Measurements from ENCODE around the gene FOXB2. TPM values are rescaled to one million over a fixed set of nuclear protein-coding genes. Genes with fewer than 3 reads are reported as not detected.

Gene FOXB2
- total and polyA plus RNA-seq, 2 donors (not counting 3 experiments of a cell fraction or from before 2014, with no cell fraction given), result not detected

DNA sequence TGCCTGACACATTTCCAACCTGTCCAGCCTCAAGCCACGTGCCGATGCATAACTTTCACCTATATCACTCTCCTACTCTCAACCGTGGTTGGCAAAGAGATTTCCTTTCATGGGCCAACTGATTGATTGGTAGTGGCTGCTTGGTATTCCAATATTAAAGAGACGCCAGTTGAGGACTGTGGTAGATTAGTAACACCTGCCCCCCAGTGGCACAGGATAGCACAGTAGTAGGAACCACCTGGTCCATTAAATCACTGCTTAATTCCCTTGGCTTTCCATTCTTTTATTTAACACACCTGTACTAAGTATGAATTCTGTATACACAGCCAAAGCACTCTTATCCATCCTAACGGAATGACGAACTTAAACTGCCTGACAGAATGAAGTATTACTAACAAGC lies 19.1 kb upstream of the FOXB2 start:
- Histone ChIP-seq H3K4me2 (ENCODE audit: insufficient read depth, low read length) (no peak overlapping the region), H3K4me3 (replicated peaks in 1 of 3; ENCODE audit: insufficient read depth in 1 of 3, low read depth in 1 of 3, low read length in 3 of 3) (no peak overlapping the region), H3K27me3 (ENCODE audit: control insufficient read depth in 2 of 2, insufficient read depth in 2 of 2, low read length in 2 of 2) (peaks cover 2 to 7% of the 10 kb centered on the region in 2 experiments), H3K79me2 (ENCODE audit: control insufficient read depth, insufficient read depth, low read length) (no peaks in the 10 kb centered on the region), H3K4me1 (ENCODE audit: control insufficient read depth, extremely low read depth, insufficient read depth, low read length) (peaks cover 3% of the 10 kb centered on the region), H3K9me1 (replicated peaks; ENCODE audit: control insufficient read depth, extremely low read depth, insufficient read depth, low read length) (no peaks in the 10 kb centered on the region), H3K36me3 (ENCODE audit: control insufficient read depth in 2 of 2, extremely low read depth in 1 of 2, insufficient read depth in 2 of 2, low read length in 2 of 2) (no peaks in the 10 kb centered on the region), H4K20me1 (replicated peaks; ENCODE audit: control insufficient read depth, extremely low read depth, insufficient read depth, low read length) (no peaks in the 10 kb centered on the region), H3K27ac (ENCODE audit: insufficient read depth, low read depth, low read length) (no peak overlapping the region), H2AFZ (ENCODE audit: low read depth, low read length) (no peak overlapping the region), H3K9me3 (replicated peaks; ENCODE audit: control insufficient read depth, insufficient read depth, low read length) (no peaks in the 10 kb centered on the region), H3K9ac (replicated peaks; ENCODE audit: extremely low read depth, insufficient read depth, low read length) (no peak overlapping the region)
- BruUV-seq (replicated peaks), result no TSS peak
- CTCF ChIA-PET, result interaction anchor here (8.0 kb wide), 1 partner anchor 190 kb away, joined by 210 read pairs; no protein-coding TSS in a partner anchor
- no peak for TF ChIP-seq POLR2AphosphoS5 (IDR thresholded peaks at IDR 0.05; ENCODE audit: insufficient read depth, low read depth, low read length)
- TF ChIP-seq GATA2 (IDR thresholded peaks at IDR 0.05; ENCODE audit: insufficient read depth, insufficient read length, low read depth, low read length), result no peak
- TF ChIP-seq MAX (IDR thresholded peaks at IDR 0.05; ENCODE audit: insufficient read depth, insufficient read length), result no peak
- TF ChIP-seq FOS (IDR thresholded peaks at IDR 0.05; ENCODE audit: borderline replicate concordance, insufficient read depth, low read length), result no peak
- TF ChIP-seq MYC (IDR thresholded peaks at IDR 0.05; ENCODE audit: low read depth, low read length), result no peak
- TF ChIP-seq JUN (IDR thresholded peaks at IDR 0.05; ENCODE audit: borderline replicate concordance, insufficient read depth, insufficient read length, low read depth), result no peak
- POLR2A ChIA-PET, result no interaction called here
- DNase-seq (ENCODE audit: low read depth, low spot score) (no peak), FAIRE-seq (no peak)
- intact Hi-C loops (cut with micrococcal nuclease), result no loop called here
- dilution Hi-C loops (cut with MboI; ENCODE audit: extremely low pct_ligation_motif_present, low sequenced_read_pairs), result no loop called here

DNA sequence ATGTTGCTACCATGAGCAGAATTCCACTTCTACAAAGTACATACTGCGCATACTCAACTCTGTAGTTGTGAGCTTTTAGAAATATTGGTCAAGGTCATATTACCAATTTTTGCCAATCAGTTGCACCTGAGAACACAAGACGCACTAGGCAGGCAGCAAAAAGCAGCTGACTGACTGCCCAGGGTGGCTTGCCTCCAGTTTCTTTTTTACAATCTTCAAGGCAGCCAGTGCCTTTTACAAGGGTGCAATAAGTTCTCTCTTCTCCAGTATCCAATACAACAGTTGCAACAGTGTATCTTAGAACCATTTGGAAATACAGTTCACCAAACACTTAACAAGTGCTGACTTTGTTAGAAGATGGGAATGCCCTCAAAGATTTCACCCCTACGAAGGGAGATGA lies 16.1 kb upstream of the FOXB2 start:
- Histone ChIP-seq H3K27me3 (ENCODE audit: control insufficient read depth in 2 of 2, insufficient read depth in 2 of 2, low read length in 2 of 2) (peaks cover 8 to 9% of the 10 kb centered on the region in 2 experiments), H4K20me1 (replicated peaks; ENCODE audit: control insufficient read depth, extremely low read depth, insufficient read depth, low read length) (no peaks in the 10 kb centered on the region), H3K9ac (replicated peaks; ENCODE audit: extremely low read depth, insufficient read depth, low read length) (no peak overlapping the region), H3K27ac (ENCODE audit: insufficient read depth, low read depth, low read length) (no peak overlapping the region), H3K9me1 (replicated peaks; ENCODE audit: control insufficient read depth, extremely low read depth, insufficient read depth, low read length) (no peaks in the 10 kb centered on the region), H2AFZ (ENCODE audit: low read depth, low read length) (no peak overlapping the region), H3K9me3 (replicated peaks; ENCODE audit: control insufficient read depth, insufficient read depth, low read length) (no peaks in the 10 kb centered on the region), H3K4me2 (ENCODE audit: insufficient read depth, low read length) (no peak overlapping the region), H3K4me1 (ENCODE audit: control insufficient read depth, extremely low read depth, insufficient read depth, low read length) (peaks cover 3% of the 10 kb centered on the region), H3K36me3 (ENCODE audit: control insufficient read depth in 2 of 2, extremely low read depth in 1 of 2, insufficient read depth in 2 of 2, low read length in 2 of 2) (no peaks in the 10 kb centered on the region), H3K4me3 (replicated peaks in 1 of 3; ENCODE audit: insufficient read depth in 1 of 3, low read depth in 1 of 3, low read length in 3 of 3) (no peak overlapping the region), H3K79me2 (ENCODE audit: control insufficient read depth, insufficient read depth, low read length) (no peaks in the 10 kb centered on the region)
- CTCF ChIA-PET, result interaction anchor here (2.1 kb wide), 1 partner anchor 193 kb away, joined by 7 read pairs; no protein-coding TSS in a partner anchor
- DNase-seq (ENCODE audit: low read depth, low spot score) (no peak), FAIRE-seq (no peak)
- dilution Hi-C loops (cut with MboI; ENCODE audit: extremely low pct_ligation_motif_present, low sequenced_read_pairs), result no loop called here
- POLR2A ChIA-PET, result interaction anchor here (0.6 kb wide), 1 partner anchor 572 kb away, joined by 3 read pairs; no protein-coding TSS in a partner anchor
- BruUV-seq (replicated peaks), result no TSS peak
- TF ChIP-seq GATA2 (IDR thresholded peaks at IDR 0.05; ENCODE audit: insufficient read depth, insufficient read length, low read depth, low read length) (no peak), POLR2A (IDR thresholded peaks at IDR 0.05; ENCODE audit: low read depth, low read length) (no peak), POLR2AphosphoS5 (IDR thresholded peaks at IDR 0.05; ENCODE audit: insufficient read depth, low read depth, low read length) (no peak), EZH2 (IDR thresholded peaks at IDR 0.05; ENCODE audit: borderline replicate concordance, low read depth, low read length, severe bottlenecking) (no peak), MAX (IDR thresholded peaks at IDR 0.05; ENCODE audit: insufficient read depth, insufficient read length) (no peak), FOS (IDR thresholded peaks at IDR 0.05; ENCODE audit: borderline replicate concordance, insufficient read depth, low read length) (no peak), JUN (IDR thresholded peaks at IDR 0.05; ENCODE audit: borderline replicate concordance, insufficient read depth, insufficient read length, low read depth) (no peak), MYC (IDR thresholded peaks at IDR 0.05; ENCODE audit: low read depth, low read length) (no peak)
- TF ChIP-seq, protein P1, sequence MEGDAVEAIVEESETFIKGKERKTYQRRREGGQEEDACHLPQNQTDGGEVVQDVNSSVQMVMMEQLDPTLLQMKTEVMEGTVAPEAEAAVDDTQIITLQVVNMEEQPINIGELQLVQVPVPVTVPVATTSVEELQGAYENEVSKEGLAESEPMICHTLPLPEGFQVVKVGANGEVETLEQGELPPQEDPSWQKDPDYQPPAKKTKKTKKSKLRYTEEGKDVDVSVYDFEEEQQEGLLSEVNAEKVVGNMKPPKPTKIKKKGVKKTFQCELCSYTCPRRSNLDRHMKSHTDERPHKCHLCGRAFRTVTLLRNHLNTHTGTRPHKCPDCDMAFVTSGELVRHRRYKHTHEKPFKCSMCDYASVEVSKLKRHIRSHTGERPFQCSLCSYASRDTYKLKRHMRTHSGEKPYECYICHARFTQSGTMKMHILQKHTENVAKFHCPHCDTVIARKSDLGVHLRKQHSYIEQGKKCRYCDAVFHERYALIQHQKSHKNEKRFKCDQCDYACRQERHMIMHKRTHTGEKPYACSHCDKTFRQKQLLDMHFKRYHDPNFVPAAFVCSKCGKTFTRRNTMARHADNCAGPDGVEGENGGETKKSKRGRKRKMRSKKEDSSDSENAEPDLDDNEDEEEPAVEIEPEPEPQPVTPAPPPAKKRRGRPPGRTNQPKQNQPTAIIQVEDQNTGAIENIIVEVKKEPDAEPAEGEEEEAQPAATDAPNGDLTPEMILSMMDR (IDR thresholded peaks at IDR 0.05; ENCODE audit: extremely low read depth in 1 of 2, insufficient read depth in 1 of 2, low read depth in 1 of 2, low read length in 2 of 2), result no peak
- intact Hi-C loops (cut with micrococcal nuclease), result no loop called here
